SK-N-SH (cell line): ENCODE measurements around the gene RNF13. TPM values are rescaled to one million over a fixed set of nuclear protein-coding genes. Genes with fewer than 3 reads are reported as not detected.

Experiments used
- CTCF ChIA-PET: fragments of 300-600, 350-600 bp; formaldehyde crosslinking; extraction: SDS; loops from one replicate; lab custom pipeline; 2021; lab: Yijun Ruan, JAX
- POLR2A ChIA-PET: fragments of 350-600 bp; sonication (Branson Sonifier 250); formaldehyde crosslinking; extraction: SDS; loops from one replicate; lab custom pipeline; 2020; ENCODE audit warnings: antibody characterized with exemption, inconsistent platforms; lab: Yijun Ruan, JAX
- DNase-seq: peaks from one replicate; pipeline ENCODE4 v3.0.0; 2012
- H2AFZ ChIP-seq: fragments of 200-600 bp; sonication (generic); 2 replicates; pipeline ENCODE4 v1.8.1; 2016; ENCODE audit warnings: antibody characterized with exemption, mild to moderate bottlenecking, low read depth
- H3F3A ChIP-seq: fragments of 200-600 bp; sonication (generic); replicated peaks from 2 replicates; pipeline ENCODE3; 2016; ENCODE audit warnings: antibody characterized with exemption, mild to moderate bottlenecking; ENCODE audit not compliant: insufficient read depth
- H3K27ac ChIP-seq, 2 experiments: fragments of 200-500 bp in 1 of 2; fragments of 200-600 bp in 1 of 2; sonication (Bioruptor generic) in 1 of 2; sonication (generic), shearing (Covaris generic) in 1 of 2; 2 replicates each; pipeline versions ENCODE4 v1.5.1 to v1.6.1; 2014 to 2016; ENCODE audit warnings: low read depth in 2 of 2, inconsistent platforms in 1 of 2, low read length in 1 of 2, mild to moderate bottlenecking in 1 of 2, mixed read lengths in 1 of 2
- H3K27me3 ChIP-seq: fragments of 200-600 bp; sonication (generic), shearing (Covaris generic); 2 replicates; pipeline ENCODE4 v1.6.1; 2016; ENCODE audit warnings: mixed run types; ENCODE audit not compliant: insufficient read depth
- H3K36me3 ChIP-seq, 2 experiments: fragments of 200-500 bp in 1 of 2; fragments of 200-600 bp in 1 of 2; sonication (Bioruptor generic) in 1 of 2; sonication (generic) in 1 of 2; replicated peaks in 1 of 2; 2 replicates each; pipeline versions ENCODE3 to v1.5.1; 2014 to 2016; ENCODE audit warnings: low read length in 1 of 2, mild to moderate bottlenecking in 1 of 2; ENCODE audit not compliant: insufficient read depth in 2 of 2, control insufficient read depth in 1 of 2
- H3K4me1 ChIP-seq, 2 experiments: fragments of 200-500 bp in 1 of 2; fragments of 200-600 bp in 1 of 2; sonication (Bioruptor generic) in 1 of 2; sonication (generic), shearing (Covaris generic) in 1 of 2; 2 replicates each; pipeline versions ENCODE4 v1.5.1 to v1.6.1; 2014 to 2016; ENCODE audit warnings: low read depth in 1 of 2, low read length in 1 of 2, mixed run types in 1 of 2; ENCODE audit not compliant: insufficient read depth in 2 of 2, control insufficient read depth in 1 of 2
- H3K4me2 ChIP-seq: fragments of 200-600 bp; sonication (generic), shearing (Covaris generic); 2 replicates; pipeline ENCODE4 v1.6.1; 2017; ENCODE audit warnings: mixed run types
- H3K4me3 ChIP-seq, 2 experiments: fragments of 200-500 bp in 1 of 2; fragments of 200-600 bp in 1 of 2; sonication (Bioruptor generic) in 1 of 2; sonication (generic), shearing (Covaris generic) in 1 of 2; 2 replicates each; pipeline versions ENCODE4 v1.5.1 to v1.8.1; 2014 to 2016; ENCODE audit warnings: low read depth in 2 of 2, inconsistent platforms in 1 of 2, low read length in 1 of 2, mild to moderate bottlenecking in 1 of 2, mixed read lengths in 1 of 2, moderate library complexity in 1 of 2
- H3K79me2 ChIP-seq: fragments of 200-600 bp; sonication (generic); 2 replicates; pipeline ENCODE4 v1.8.1; 2017; ENCODE audit warnings: mild to moderate bottlenecking; ENCODE audit not compliant: insufficient read depth
- H3K9ac ChIP-seq: fragments of 200-600 bp; sonication (generic); 2 replicates; pipeline ENCODE4 v1.6.1; 2017; ENCODE audit warnings: mixed run types
- H3K9me2 ChIP-seq: fragments of 200-600 bp; sonication (generic); 2 replicates; pipeline ENCODE4 v1.6.1; 2017; ENCODE audit warnings: mixed run types
- H3K9me3 ChIP-seq: fragments of 200-600 bp; sonication (generic); 2 replicates; pipeline ENCODE4 v1.6.1; 2017; ENCODE audit warnings: mixed run types, mild to moderate bottlenecking, moderate library complexity
- H4K20me1 ChIP-seq: fragments of 200-600 bp; sonication (generic); 2 replicates; pipeline ENCODE4 v1.6.1; 2017; ENCODE audit warnings: mild to moderate bottlenecking, mixed run types; ENCODE audit not compliant: insufficient read depth
- EP300 ChIP-seq, 2 experiments: IDR thresholded peaks; 2 replicates each; pipeline versions ENCODE4 v1.4.0 to v1.6.1; 2012; ENCODE audit warnings: borderline replicate concordance in 1 of 2, low read depth in 1 of 2, low read length in 1 of 2
- GABPA ChIP-seq: IDR thresholded peaks from 2 replicates; pipeline ENCODE4 v1.4.0; 2012; ENCODE audit warnings: low read depth, mild to moderate bottlenecking
- GATA2 ChIP-seq: sonication (generic); formaldehyde crosslinking; IDR thresholded peaks from 2 replicates; pipeline ENCODE4 v1.5.0; 2020; ENCODE audit warnings: mild to moderate bottlenecking, missing genetic modification reagents
- MEF2A ChIP-seq: IDR thresholded peaks from 2 replicates; pipeline ENCODE4 v1.4.0; 2012; ENCODE audit warnings: low read depth, borderline replicate concordance
- NFIC ChIP-seq: IDR thresholded peaks from 2 replicates; pipeline ENCODE4 v1.4.0; 2012; ENCODE audit warnings: borderline replicate concordance
- RFX5 ChIP-seq: IDR thresholded peaks from 2 replicates; pipeline ENCODE4 v1.6.1; 2012; ENCODE audit warnings: mild to moderate bottlenecking, improper control_type of control experiment, low read length
- RXRA ChIP-seq: IDR thresholded peaks from 2 replicates; pipeline ENCODE4 v1.4.0; 2012; ENCODE audit warnings: low read depth, mild to moderate bottlenecking, borderline replicate concordance
- TAF1 ChIP-seq: IDR thresholded peaks from 2 replicates; pipeline ENCODE4 v1.6.1; 2012; ENCODE audit warnings: low read depth, mild to moderate bottlenecking, low read length, moderate library complexity, borderline replicate concordance
- TCF12 ChIP-seq: IDR thresholded peaks from 2 replicates; pipeline ENCODE4 v1.4.0; 2012
- WGBS: methylation state at CpG from one replicate; pipeline ENCODE4 v1.1.6; 2017; ENCODE audit warnings: low lambda C conversion rate; 5-methylcytosine and 5-hydroxymethylcytosine counted together
- polyA plus RNA-seq, 3 experiments: library from polyadenylated mRNA; depleted of rRNA; stranded (reverse); fragments of >200 nt; gene quantifications; 2 replicates each; pipeline ENCODE4 v1.2.3, GENCODE V29; 2012
- TF ChIP-seq, protein P1 (sequence below): IDR thresholded peaks from 2 replicates; pipeline ENCODE4 v1.6.1; 2012; ENCODE audit warnings: mild to moderate bottlenecking, low read depth, low read length, moderate library complexity
- TF ChIP-seq, protein P2 (sequence below): fragments of 150-350 bp; IDR thresholded peaks from 2 replicates; pipeline ENCODE4 v1.6.1; 2017; ENCODE audit warnings: antibody characterized with exemption, low read length, low read depth, borderline replicate concordance
- TF ChIP-seq, protein P3 (sequence below): IDR thresholded peaks from 2 replicates; pipeline ENCODE4 v1.4.0; 2012; ENCODE audit warnings: low read depth

Gene RNF13
- polyA plus RNA-seq, 1 of the 3 experiments (the other 2 are of a cell fraction): 14.9 TPM

DNA sequence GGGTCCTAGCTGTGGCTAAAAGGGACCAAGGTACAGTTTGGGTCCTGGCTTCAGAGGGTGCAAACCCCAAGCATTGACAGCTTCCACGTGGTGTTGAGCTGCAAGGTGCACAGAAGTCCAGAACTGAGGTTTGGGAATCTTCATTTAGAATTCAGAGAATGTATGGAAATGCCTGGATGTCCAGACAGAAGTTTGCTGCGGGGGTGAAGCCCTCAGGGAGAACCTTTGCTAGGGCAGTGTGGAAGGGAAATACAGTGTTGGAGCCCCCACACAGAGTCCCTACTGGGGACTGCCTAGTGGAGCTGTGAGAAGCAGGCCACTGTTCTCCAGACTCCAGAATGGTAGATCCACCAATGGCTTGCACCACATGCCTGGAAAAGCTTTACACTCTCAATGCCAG lies 17.9 kb downstream of the RNF13 start:
- H3K9me3 ChIP-seq: peaks cover 14% of the 10 kb centered on the region; the same call in 1 of the 2 replicates
- H3K79me2 ChIP-seq: peaks cover 49% of the 10 kb centered on the region
- no peak overlapping the region for H3K27ac ChIP-seq
- no peak overlapping the region for H3K9ac ChIP-seq
- H3K9me2 ChIP-seq: no peaks in the 10 kb centered on the region
- H3K4me3 ChIP-seq: no peak overlapping the region
- H2AFZ ChIP-seq: no peak overlapping the region
- peaks cover 8% of the 10 kb centered on the region for H3F3A ChIP-seq
- no peaks in the 10 kb centered on the region for H3K27me3 ChIP-seq
- DNase-seq: no peak
- H3K36me3 ChIP-seq: peaks cover 0 to 14% of the 10 kb centered on the region in 2 experiments
- H4K20me1 ChIP-seq: no peaks in the 10 kb centered on the region
- no peaks in the 10 kb centered on the region; a peak in 1 of 4 replicates for H3K4me1 ChIP-seq
- TF ChIP-seq TAF1 (no peak), TCF12 (no peak), NFIC (no peak), RFX5 (no peak), RXRA (no peak), GABPA (no peak), MEF2A (no peak)
- TF ChIP-seq, protein P1, sequence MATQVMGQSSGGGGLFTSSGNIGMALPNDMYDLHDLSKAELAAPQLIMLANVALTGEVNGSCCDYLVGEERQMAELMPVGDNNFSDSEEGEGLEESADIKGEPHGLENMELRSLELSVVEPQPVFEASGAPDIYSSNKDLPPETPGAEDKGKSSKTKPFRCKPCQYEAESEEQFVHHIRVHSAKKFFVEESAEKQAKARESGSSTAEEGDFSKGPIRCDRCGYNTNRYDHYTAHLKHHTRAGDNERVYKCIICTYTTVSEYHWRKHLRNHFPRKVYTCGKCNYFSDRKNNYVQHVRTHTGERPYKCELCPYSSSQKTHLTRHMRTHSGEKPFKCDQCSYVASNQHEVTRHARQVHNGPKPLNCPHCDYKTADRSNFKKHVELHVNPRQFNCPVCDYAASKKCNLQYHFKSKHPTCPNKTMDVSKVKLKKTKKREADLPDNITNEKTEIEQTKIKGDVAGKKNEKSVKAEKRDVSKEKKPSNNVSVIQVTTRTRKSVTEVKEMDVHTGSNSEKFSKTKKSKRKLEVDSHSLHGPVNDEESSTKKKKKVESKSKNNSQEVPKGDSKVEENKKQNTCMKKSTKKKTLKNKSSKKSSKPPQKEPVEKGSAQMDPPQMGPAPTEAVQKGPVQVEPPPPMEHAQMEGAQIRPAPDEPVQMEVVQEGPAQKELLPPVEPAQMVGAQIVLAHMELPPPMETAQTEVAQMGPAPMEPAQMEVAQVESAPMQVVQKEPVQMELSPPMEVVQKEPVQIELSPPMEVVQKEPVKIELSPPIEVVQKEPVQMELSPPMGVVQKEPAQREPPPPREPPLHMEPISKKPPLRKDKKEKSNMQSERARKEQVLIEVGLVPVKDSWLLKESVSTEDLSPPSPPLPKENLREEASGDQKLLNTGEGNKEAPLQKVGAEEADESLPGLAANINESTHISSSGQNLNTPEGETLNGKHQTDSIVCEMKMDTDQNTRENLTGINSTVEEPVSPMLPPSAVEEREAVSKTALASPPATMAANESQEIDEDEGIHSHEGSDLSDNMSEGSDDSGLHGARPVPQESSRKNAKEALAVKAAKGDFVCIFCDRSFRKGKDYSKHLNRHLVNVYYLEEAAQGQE: no peak
- TF ChIP-seq, protein P2, sequence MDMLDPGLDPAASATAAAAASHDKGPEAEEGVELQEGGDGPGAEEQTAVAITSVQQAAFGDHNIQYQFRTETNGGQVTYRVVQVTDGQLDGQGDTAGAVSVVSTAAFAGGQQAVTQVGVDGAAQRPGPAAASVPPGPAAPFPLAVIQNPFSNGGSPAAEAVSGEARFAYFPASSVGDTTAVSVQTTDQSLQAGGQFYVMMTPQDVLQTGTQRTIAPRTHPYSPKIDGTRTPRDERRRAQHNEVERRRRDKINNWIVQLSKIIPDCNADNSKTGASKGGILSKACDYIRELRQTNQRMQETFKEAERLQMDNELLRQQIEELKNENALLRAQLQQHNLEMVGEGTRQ: no peak
- ChIA-PET CTCF (no interaction called here), POLR2A (no interaction called here)
- no peak overlapping the region for H3K4me2 ChIP-seq
- 86% methylated on average over 2 of the region's 2 CpGs for WGBS

DNA sequence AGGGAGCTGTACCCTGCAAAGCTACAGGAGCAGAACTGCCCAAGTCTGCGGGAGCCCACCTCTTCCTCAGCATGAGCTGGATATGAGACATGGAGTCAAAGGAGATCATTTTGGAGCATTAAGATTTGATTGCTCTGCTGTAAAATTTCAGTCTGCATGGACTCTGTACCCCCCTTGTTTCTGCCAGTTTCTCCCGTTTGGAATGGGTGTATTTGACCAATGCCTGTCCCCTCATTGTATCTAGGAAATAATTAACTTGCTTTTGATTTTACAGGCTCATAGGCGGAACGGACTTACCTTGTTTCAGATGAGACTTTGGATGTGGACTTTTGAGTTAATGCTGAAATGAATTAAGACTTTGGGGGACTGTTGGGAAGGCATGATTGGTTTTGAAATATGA lies 18.3 kb downstream of the RNF13 start:
- no peaks in the 10 kb centered on the region for H4K20me1 ChIP-seq
- POLR2A ChIA-PET: no interaction called here
- CTCF ChIA-PET: no interaction called here
- H2AFZ ChIP-seq: no peak overlapping the region
- WGBS: 82% methylated on average over 4 of the region's 4 CpGs
- H3K4me2 ChIP-seq: no peak overlapping the region
- peaks cover 8% of the 10 kb centered on the region for H3F3A ChIP-seq
- H3K79me2 ChIP-seq: peaks cover 49% of the 10 kb centered on the region
- no peak overlapping the region for H3K27ac ChIP-seq
- H3K36me3 ChIP-seq: peaks cover 0 to 14% of the 10 kb centered on the region in 2 experiments
- H3K9me2 ChIP-seq: no peaks in the 10 kb centered on the region
- TF ChIP-seq, protein P3, sequence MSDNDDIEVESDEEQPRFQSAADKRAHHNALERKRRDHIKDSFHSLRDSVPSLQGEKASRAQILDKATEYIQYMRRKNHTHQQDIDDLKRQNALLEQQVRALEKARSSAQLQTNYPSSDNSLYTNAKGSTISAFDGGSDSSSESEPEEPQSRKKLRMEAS: no peak
- no peak for TF ChIP-seq GABPA
- no peak for TF ChIP-seq GATA2
- no peak for TF ChIP-seq MEF2A
- TF ChIP-seq RFX5: no peak
- TF ChIP-seq, protein P1: no peak
- TF ChIP-seq EP300 (IDR thresholded peaks at IDR 0.05; ENCODE audit: borderline replicate concordance in 1 of 2, low read depth in 1 of 2, low read length in 1 of 2): no peak
- peaks cover 14% of the 10 kb centered on the region; the same call in 1 of the 2 replicates for H3K9me3 ChIP-seq
- H3K9ac ChIP-seq: no peak overlapping the region
- no peak overlapping the region for H3K4me3 ChIP-seq
- no peaks in the 10 kb centered on the region for H3K4me1 ChIP-seq
- DNase-seq: no peak
- H3K27me3 ChIP-seq: no peaks in the 10 kb centered on the region
